NT2/D1 (cell line): ENCODE data around the gene PDGFD.

ENCODE experiments used
- YY1 ChIP-seq: IDR thresholded peaks from 2 replicates; pipeline ENCODE4 v1.6.1; 2011; ENCODE audit not compliant: insufficient read length, insufficient read depth
- ZNF274 ChIP-seq: IDR thresholded peaks from 2 replicates; pipeline ENCODE4 v1.6.1; 2011; ENCODE audit warnings: mild to moderate bottlenecking, low read depth, low read length

- TF ChIP-seq YY1, result no peak
- TF ChIP-seq ZNF274, result no peak
Observed at GRCh38 chr11:103972013-103972412, 191.9 kb downstream of the PDGFD start.
